ENCODE results near the gene PDE10A.

GRCh38 chr6:165376100-165376499 lies 286.9 kb downstream of the PDE10A start:
- no peak for TF ChIP-seq POLR2AphosphoS5 (IDR thresholded peaks at IDR 0.05; ENCODE audit: low read depth)
- no peak for TF ChIP-seq CTCF (IDR thresholded peaks at IDR 0.05; ENCODE audit: insufficient read depth, low read length)

Data from HL-60 (cell line).